Naive B cell (primary cell): ENCODE measurements around the gene PTTG1IP2. TPM values are rescaled to one million over a fixed set of nuclear protein-coding genes. Genes with fewer than 3 reads are reported as not detected.

Experiments used
- ATAC-seq, 2 donors: fragments of 150-1000 bp; cut with Tn5 transposase; 2 replicates each; pipeline ENCODE4 v1.10.0; 2021; ENCODE audit warnings: low read depth in 2 of 2, mild to moderate bottlenecking in 2 of 2, moderate library complexity in 2 of 2
- DNase-seq: peaks from one replicate; pipeline ENCODE4 v3.0.0; 2022
- H3K27ac Mint-ChIP-seq, 6 donors: one replicate each; pipeline ENCODE4 v1.8.0; 2020 to 2022; ENCODE audit warnings: mild to moderate bottlenecking in 6 of 6, mixed read lengths in 6 of 6, moderate library complexity in 5 of 6, inconsistent platforms in 2 of 6
- H3K27me3 Mint-ChIP-seq, 3 donors: one replicate each; pipeline ENCODE4 v1.8.0; 2021 to 2022; ENCODE audit warnings: mixed read lengths in 3 of 3, mild to moderate bottlenecking in 1 of 3
- H3K36me3 Mint-ChIP-seq, 2 donors: one replicate each; pipeline ENCODE4 v1.8.0; 2020 to 2022; ENCODE audit warnings: mixed read lengths in 2 of 2, inconsistent platforms in 1 of 2, mild to moderate bottlenecking in 1 of 2
- H3K4me1 Mint-ChIP-seq, 3 donors: one replicate each; pipeline ENCODE4 v1.8.0; 2020 to 2022; ENCODE audit warnings: mixed read lengths in 3 of 3, inconsistent platforms in 1 of 3, mild to moderate bottlenecking in 1 of 3, moderate library complexity in 1 of 3
- H3K4me3 Mint-ChIP-seq, 8 donors: one replicate each; pipeline ENCODE4 v1.8.0; 2020 to 2022; ENCODE audit warnings: mild to moderate bottlenecking in 8 of 8, mixed read lengths in 8 of 8, moderate library complexity in 8 of 8, inconsistent platforms in 2 of 8
- H3K9me3 Mint-ChIP-seq, 7 donors: one replicate each; pipeline ENCODE4 v1.8.0; 2020 to 2022; ENCODE audit warnings: mixed read lengths in 7 of 7, mild to moderate bottlenecking in 5 of 7, inconsistent platforms in 2 of 7, moderate library complexity in 1 of 7
- polyA plus RNA-seq, 6 donors: library from polyadenylated mRNA; unstranded; fragments of 300-500 nt; fragmentation: Illumina TruSeq; gene quantifications; one replicate each; pipeline ENCODE4 v1.2.3, GENCODE V29; 2021; ENCODE audit warnings: low read depth in 6 of 6

Gene PTTG1IP2
- polyA plus RNA-seq, 6 donors from 2014 or later = not detected

- peaks cover 0 to 4% (median 0%) of the 10 kb centered on the region in 3 donors for H3K27me3 Mint-ChIP-seq
- DNase-seq (no peak), ATAC-seq (no peak)
- no peaks in the 10 kb centered on the region for H3K36me3 Mint-ChIP-seq
- H3K27ac Mint-ChIP-seq = no peak overlapping the region
- no peaks in the 10 kb centered on the region for H3K4me1 Mint-ChIP-seq
- H3K4me3 Mint-ChIP-seq = no peak overlapping the region
- peaks cover 0 to 2% (median 0%) of the 10 kb centered on the region in 7 donors for H3K9me3 Mint-ChIP-seq
Measured at GRCh38 chr7:90492250-90492649, 22.8 kb downstream of the PTTG1IP2 start.

- H3K36me3 Mint-ChIP-seq = no peaks in the 10 kb centered on the region
Measured at GRCh38 chr7:90495241-90495640, 25.8 kb downstream of the PTTG1IP2 start.

DNA sequence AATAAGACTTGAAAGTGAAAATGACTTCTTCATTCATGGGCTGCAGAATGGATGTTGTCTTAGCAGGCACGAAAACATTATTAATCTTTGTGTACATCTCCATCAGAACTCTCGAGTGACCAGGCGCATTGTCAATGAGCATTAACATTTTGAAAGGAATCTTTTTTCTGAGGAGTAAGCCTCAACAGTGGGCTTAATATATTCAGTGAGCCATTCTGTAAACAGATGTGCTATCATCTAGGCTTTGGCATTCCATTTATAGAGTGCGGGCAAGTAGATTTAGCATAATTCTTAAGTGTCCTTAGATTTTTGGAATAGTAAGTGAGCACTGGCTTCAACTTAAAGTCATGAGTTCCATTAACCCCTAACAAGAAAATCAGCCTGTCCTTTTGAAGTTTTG lies 33.1 kb downstream of the PTTG1IP2 start:
- H3K4me1 Mint-ChIP-seq = no peaks in the 10 kb centered on the region
- H3K27ac Mint-ChIP-seq = no peak overlapping the region
- no peaks in the 10 kb centered on the region for H3K27me3 Mint-ChIP-seq
- H3K9me3 Mint-ChIP-seq = no peaks in the 10 kb centered on the region
- H3K36me3 Mint-ChIP-seq = no peaks in the 10 kb centered on the region
- H3K4me3 Mint-ChIP-seq = no peak overlapping the region
- ATAC-seq (no peak), DNase-seq (no peak)

More at GRCh38 chr7:90495241-90495640, 25.8 kb downstream of the PTTG1IP2 start:
- DNase-seq = no peak
- Mint-ChIP-seq H3K27ac (no peak overlapping the region), H3K4me3 (no peak overlapping the region), H3K4me1 (no peaks in the 10 kb centered on the region), H3K9me3 (peaks cover 0 to 2% (median 0%) of the 10 kb centered on the region in 7 donors), H3K27me3 (peaks cover 0 to 4% (median 0%) of the 10 kb centered on the region in 3 donors)
- ATAC-seq = no peak

GRCh38 chr7:90503367-90503766 lies 33.9 kb downstream of the PTTG1IP2 start:
- Mint-ChIP-seq H3K27ac (peak overlapping the region in 1 of 6 donors; percentile 80), H3K27me3 (no peaks in the 10 kb centered on the region), H3K4me1 (no peaks in the 10 kb centered on the region), H3K9me3 (no peaks in the 10 kb centered on the region), H3K4me3 (no peak overlapping the region), H3K36me3 (no peaks in the 10 kb centered on the region)
- no peak for DNase-seq
- ATAC-seq = no peak

- Mint-ChIP-seq H3K27ac (no peak overlapping the region), H3K4me3 (no peak overlapping the region), H3K9me3 (no peaks in the 10 kb centered on the region), H3K4me1 (no peaks in the 10 kb centered on the region), H3K36me3 (no peaks in the 10 kb centered on the region), H3K27me3 (peaks cover 0 to 16% (median 0%) of the 10 kb centered on the region in 3 donors)
- no peak for DNase-seq
- no peak for ATAC-seq
Measured at GRCh38 chr7:90507692-90508091, 38.3 kb downstream of the PTTG1IP2 start.

DNA sequence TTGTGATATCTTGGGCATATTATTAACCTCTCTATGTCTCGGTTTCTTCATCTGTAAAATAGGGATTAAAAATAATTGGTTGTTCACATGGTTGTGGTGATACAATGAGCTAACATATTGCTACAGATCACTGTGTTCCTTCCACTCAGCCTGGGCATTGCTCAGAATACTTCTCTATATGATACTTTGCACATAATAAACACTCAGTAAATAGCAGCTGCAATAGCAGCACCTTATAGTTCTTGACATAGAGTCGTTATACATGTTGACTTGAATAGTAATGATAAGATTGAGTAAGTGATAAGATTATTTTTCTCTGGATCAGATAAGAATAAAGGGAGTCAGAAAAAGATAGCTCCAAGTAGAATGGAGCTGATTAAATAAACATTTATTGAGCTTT lies 42.3 kb downstream of the PTTG1IP2 start:
- ATAC-seq (no peak), DNase-seq (no peak)
- H3K4me3 Mint-ChIP-seq = no peak overlapping the region
- no peak overlapping the region for H3K27ac Mint-ChIP-seq
- H3K4me1 Mint-ChIP-seq = no peaks in the 10 kb centered on the region
- H3K36me3 Mint-ChIP-seq = no peaks in the 10 kb centered on the region
- H3K27me3 Mint-ChIP-seq = peaks cover 0 to 16% (median 0%) of the 10 kb centered on the region in 3 donors
- H3K9me3 Mint-ChIP-seq = no peaks in the 10 kb centered on the region

- Mint-ChIP-seq H3K36me3 (no peaks in the 10 kb centered on the region), H3K27ac (no peak overlapping the region), H3K27me3 (peaks cover 0 to 16% (median 0%) of the 10 kb centered on the region in 3 donors), H3K9me3 (no peaks in the 10 kb centered on the region), H3K4me3 (no peak overlapping the region), H3K4me1 (no peaks in the 10 kb centered on the region)
- DNase-seq = no peak
- no peak for ATAC-seq
Measured at GRCh38 chr7:90512821-90513254, 43.4 kb downstream of the PTTG1IP2 start.

DNA sequence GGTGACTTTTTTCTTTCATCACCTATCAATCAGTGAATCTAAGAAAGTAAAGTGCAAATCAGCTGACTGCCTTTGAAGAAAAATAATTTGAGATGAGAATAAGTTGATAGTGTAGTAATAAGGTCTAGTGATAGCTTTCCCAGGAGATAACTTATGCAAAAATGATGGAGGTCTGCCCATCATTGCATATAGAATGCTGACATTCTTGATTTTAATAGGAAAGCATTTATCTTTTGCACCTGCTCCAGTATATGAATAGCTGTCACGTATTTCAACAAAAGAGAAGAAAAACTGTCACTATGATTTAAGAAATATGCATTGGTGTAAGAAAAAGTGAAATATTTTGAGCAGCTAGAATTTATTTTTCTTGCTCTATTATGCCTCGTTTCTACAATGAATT lies 46.8 kb downstream of the PTTG1IP2 start:
- Mint-ChIP-seq H3K36me3 (no peaks in the 10 kb centered on the region), H3K4me1 (no peaks in the 10 kb centered on the region), H3K27ac (no peak overlapping the region), H3K4me3 (no peak overlapping the region), H3K9me3 (no peaks in the 10 kb centered on the region), H3K27me3 (peaks cover 0 to 5% (median 0%) of the 10 kb centered on the region in 3 donors)
- ATAC-seq (no peak), DNase-seq (no peak)

- Mint-ChIP-seq H3K4me3 (no peak overlapping the region), H3K27me3 (no peaks in the 10 kb centered on the region), H3K9me3 (peaks cover 0 to 4% (median under 1%) of the 10 kb centered on the region in 7 donors), H3K4me1 (no peaks in the 10 kb centered on the region), H3K27ac (no peak overlapping the region), H3K36me3 (no peaks in the 10 kb centered on the region)
- no peak for DNase-seq
- no peak for ATAC-seq
Measured at GRCh38 chr7:90518630-90519029, 49.2 kb downstream of the PTTG1IP2 start.

- Mint-ChIP-seq H3K4me1 (no peaks in the 10 kb centered on the region), H3K4me3 (no peak overlapping the region), H3K36me3 (no peaks in the 10 kb centered on the region), H3K27ac (no peak overlapping the region), H3K27me3 (peaks cover 0 to 1% (median 0%) of the 10 kb centered on the region in 3 donors), H3K9me3 (peaks cover 0 to 5% (median 2%) of the 10 kb centered on the region in 7 donors)
- ATAC-seq (no peak), DNase-seq (no peak)
Measured at GRCh38 chr7:90520484-90520883, 51.0 kb downstream of the PTTG1IP2 start.

GRCh38 chr7:90530263-90530662 lies 60.8 kb downstream of the PTTG1IP2 start:
- Mint-ChIP-seq H3K4me3 (no peak overlapping the region), H3K36me3 (no peaks in the 10 kb centered on the region), H3K4me1 (no peaks in the 10 kb centered on the region), H3K27ac (peak overlapping the region in 1 of 6 donors; percentile 2), H3K9me3 (peaks cover 0 to 7% (median 2%) of the 10 kb centered on the region in 7 donors), H3K27me3 (peaks cover 15 to 20% (median 20%) of the 10 kb centered on the region in 3 donors)
- DNase-seq = no peak
- no peak for ATAC-seq

DNA sequence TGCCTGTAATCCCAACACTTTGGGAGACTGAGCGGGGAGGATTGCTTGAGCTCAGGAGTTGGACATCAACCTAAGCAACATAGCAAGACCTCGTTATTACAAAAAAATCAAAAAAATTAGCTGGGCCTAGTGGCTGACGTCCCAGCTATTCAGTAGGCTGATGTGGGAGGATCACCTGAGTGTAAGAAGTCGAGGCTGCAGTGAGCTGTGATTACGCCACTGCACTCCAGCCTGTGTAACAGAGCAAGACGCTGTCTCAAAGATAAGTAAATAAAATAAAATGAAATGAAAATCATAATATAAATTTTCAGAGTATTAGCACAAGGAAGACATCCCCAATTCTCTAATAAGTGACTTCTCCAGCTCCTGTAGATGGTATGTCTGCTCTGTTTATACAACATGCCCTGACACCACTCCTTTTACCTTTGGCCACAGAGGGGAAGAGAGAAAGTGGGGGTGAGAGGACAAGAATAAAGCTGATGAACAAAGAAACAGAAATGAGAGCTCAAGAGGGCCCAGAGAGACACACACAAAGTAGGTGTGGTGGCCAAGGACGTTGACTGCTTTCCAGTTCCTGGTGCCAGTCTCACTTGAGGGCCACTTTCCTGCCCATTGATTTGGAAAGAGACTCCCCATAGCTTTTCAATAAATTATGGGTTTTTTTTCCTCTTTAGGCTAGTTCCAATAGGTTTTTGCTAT lies 62.9 kb downstream of the PTTG1IP2 start:
- ATAC-seq (no peak), DNase-seq (no peak)
- peaks cover 7 to 16% (median 15%) of the 10 kb centered on the region in 3 donors for H3K4me1 Mint-ChIP-seq
- peaks cover 13 to 15% (median 15%) of the 10 kb centered on the region in 3 donors for H3K27me3 Mint-ChIP-seq
- H3K36me3 Mint-ChIP-seq = no peaks in the 10 kb centered on the region
- peaks cover 0 to 1% (median 0%) of the 10 kb centered on the region in 7 donors for H3K9me3 Mint-ChIP-seq
- no peak overlapping the region for H3K27ac Mint-ChIP-seq
- no peak overlapping the region for H3K4me3 Mint-ChIP-seq

- Mint-ChIP-seq H3K4me1 (peaks cover 7 to 16% (median 15%) of the 10 kb centered on the region in 3 donors), H3K27ac (peak overlapping the region in 2 of 6 donors; percentile 30 to 35), H3K36me3 (no peaks in the 10 kb centered on the region), H3K4me3 (peak overlapping the region in 3 of 8 donors; percentile 38 to 70 (median 43)), H3K9me3 (no peaks in the 10 kb centered on the region), H3K27me3 (peaks cover 0 to 9% (median 5%) of the 10 kb centered on the region in 3 donors)
- ATAC-seq (peak; percentile 40 to 70), DNase-seq (peak; percentile 9)
Measured at GRCh38 chr7:90536449-90536848, 67.0 kb downstream of the PTTG1IP2 start.

- no peaks in the 10 kb centered on the region for H3K9me3 Mint-ChIP-seq
- ATAC-seq = no peak
Measured at GRCh38 chr7:90538405-90538804, 69.0 kb downstream of the PTTG1IP2 start.

More at GRCh38 chr7:90538405-90538804, 69.0 kb downstream of the PTTG1IP2 start:
- Mint-ChIP-seq H3K4me3 (no peak overlapping the region), H3K27ac (no peak overlapping the region), H3K4me1 (peaks cover 7 to 16% (median 15%) of the 10 kb centered on the region in 3 donors), H3K27me3 (peaks cover 0 to 9% (median 5%) of the 10 kb centered on the region in 3 donors), H3K36me3 (no peaks in the 10 kb centered on the region)
- no peak for DNase-seq
